Vein endothelial cell (primary cell): ENCODE results near the gene FOXD4L1. TPM values are rescaled to one million over a fixed set of nuclear protein-coding genes. Genes with fewer than 3 reads are reported as not detected.

Source experiments
- total RNA-seq: library from RNA; depleted of rRNA; stranded (reverse); fragments of >200 nt; gene quantifications from 2 replicates; pipeline ENCODE4 v1.2.3, GENCODE V29; 2012

Gene FOXD4L1
- total RNA-seq: under 0.01 TPM in 1 of 2 replicates, not detected in the other

DNA sequence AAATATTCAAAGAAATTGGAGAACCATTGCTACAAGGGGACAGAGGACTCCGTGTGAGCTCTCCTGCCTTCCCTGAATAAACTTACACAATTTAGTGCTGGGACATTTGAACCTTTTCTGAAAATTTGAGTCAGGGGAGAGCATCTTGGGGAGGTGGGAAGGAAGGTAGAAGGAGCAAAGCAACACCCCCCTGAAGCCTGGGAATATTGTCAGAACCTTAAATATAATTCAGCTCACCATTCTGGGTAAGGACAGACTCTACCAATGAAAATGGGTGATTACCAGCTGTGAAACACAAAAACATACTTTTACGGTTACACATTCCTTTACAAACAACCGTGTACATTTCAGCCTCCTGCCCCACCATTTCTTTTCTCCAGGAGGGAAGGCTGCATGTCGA, at the start of gene FOXD4L1:
TSS of gene FOXD4L1 (plus strand) at position 301 of the 400 bp plus-strand sequence. CDS start 592 bp downstream, outside the sequence.

Other genes starting within 250 kb of the FOXD4L1 start
- gene PAX8, start 219.7 kb upstream of the FOXD4L1 start, total RNA-seq: 0.48 and 1.3 TPM in 2 replicates
- 18.3 and 23.6 TPM in 2 replicates for gene ZNG1B, start 61.0 kb upstream of the FOXD4L1 start, total RNA-seq
- gene RABL2A, start 128.6 kb downstream of the FOXD4L1 start, total RNA-seq: 8.2 and 9.8 TPM in 2 replicates